Glutamatergic neuron (in vitro differentiated cells): ENCODE data around the gene FAM219B. TPM values are rescaled to one million over a fixed set of nuclear protein-coding genes. Genes with fewer than 3 reads are reported as not detected.

Source experiments
- DNase-seq: peaks from one replicate; pipeline ENCODE4 v3.0.0; 2022
- H3K27ac Mint-ChIP-seq: one replicate; pipeline ENCODE4 v1.8.0; 2020; ENCODE audit warnings: mild to moderate bottlenecking, mixed read lengths, inconsistent platforms; ENCODE audit not compliant: unreplicated experiment
- H3K27me3 Mint-ChIP-seq: one replicate; pipeline ENCODE4 v1.8.0; 2020; ENCODE audit warnings: mild to moderate bottlenecking, moderate library complexity, mixed read lengths, inconsistent platforms; ENCODE audit not compliant: unreplicated experiment
- H3K36me3 Mint-ChIP-seq: one replicate; pipeline ENCODE4 v1.8.0; 2020; ENCODE audit warnings: mild to moderate bottlenecking, mixed read lengths, inconsistent platforms; ENCODE audit not compliant: unreplicated experiment
- H3K4me1 Mint-ChIP-seq: one replicate; pipeline ENCODE4 v1.8.0; 2020; ENCODE audit warnings: mild to moderate bottlenecking, low read depth, mixed read lengths, inconsistent platforms; ENCODE audit not compliant: unreplicated experiment
- H3K4me3 Mint-ChIP-seq: one replicate; pipeline ENCODE4 v1.8.0; 2020; ENCODE audit warnings: mild to moderate bottlenecking, mixed read lengths, inconsistent platforms; ENCODE audit not compliant: unreplicated experiment
- H3K9me3 Mint-ChIP-seq: one replicate; pipeline ENCODE4 v1.8.0; 2020; ENCODE audit warnings: mild to moderate bottlenecking, moderate library complexity, mixed read lengths, inconsistent platforms; ENCODE audit not compliant: unreplicated experiment
- long read RNA-seq: library from polyadenylated mRNA; unstranded; transcript quantifications from one replicate; pipeline ENCODE4 v2.0.0, GENCODE V29; 2020; ENCODE audit not compliant: unreplicated experiment
- total RNA-seq: library from RNA; stranded (reverse); fragmentation: NEBNext Ultra II Directional; extraction: Animal tissue kit (Norgen Biotek cat#: 25700); gene quantifications from one replicate; pipeline ENCODE4 v1.2.1, GENCODE V29; 2021; ENCODE audit not compliant: unreplicated experiment
- TF ChIP-seq, protein P1 (sequence below): fragments of 200-600 bp; sonication (generic); IDR thresholded peaks from one replicate; pipeline ENCODE4 v1.5.0; 2021; ENCODE audit not compliant: partially characterized antibody, unreplicated experiment

FAM219B gene
- 171 TPM for total RNA-seq
- long read RNA-seq, transcript FAM219B-217 (4 exons, 3,219 nt): minor isoform, 8 of 44 reads
- long read RNA-seq, transcript FAM219B-201 (5 exons, 3,550 nt): major isoform, 12 of 44 reads
- long read RNA-seq, partial matches to known transcripts: 1 of 44 reads
- long read RNA-seq, other reads (novel, unspliced or antisense): 20 of 44 reads

DNA sequence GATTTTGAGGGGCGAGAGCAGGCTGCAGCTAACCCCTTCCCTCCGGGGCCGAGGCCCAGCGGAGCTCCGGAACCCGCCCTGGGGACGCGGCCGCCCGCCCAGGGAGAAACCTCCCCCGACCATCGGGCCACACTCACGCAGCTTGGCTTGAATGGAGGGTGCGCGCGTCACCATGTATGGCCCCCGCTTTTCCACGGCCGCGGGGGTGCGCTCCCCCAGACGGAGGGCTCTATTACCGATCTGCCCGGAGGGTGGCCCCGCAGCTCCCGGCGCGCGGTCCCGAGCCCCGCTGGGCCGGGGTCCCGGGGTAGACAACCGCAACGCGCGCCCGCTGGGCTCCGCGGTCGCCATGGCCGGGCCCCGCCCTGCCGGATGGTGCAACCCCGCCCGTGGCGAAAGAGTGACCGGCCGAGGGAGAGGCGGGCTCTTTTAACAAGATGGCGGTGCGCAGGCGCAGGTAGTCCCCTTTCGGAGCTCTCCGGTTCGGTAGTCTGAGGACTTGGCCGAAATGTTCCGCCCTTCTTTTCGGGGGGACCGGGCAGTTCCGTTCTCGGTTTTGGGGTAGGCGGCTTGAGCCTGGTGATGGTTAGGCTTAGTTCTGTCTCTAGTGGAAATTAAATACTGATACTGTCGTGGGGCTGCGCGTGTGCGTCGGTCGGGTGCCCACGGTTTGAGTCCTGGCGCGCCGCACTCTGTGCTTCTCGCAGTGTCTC lies at the start of gene FAM219B:
TSS of gene FAM219B (minus strand) at position 402 of the 713 bp plus-strand sequence. CDS start at position 351, 51 bp downstream.
- Mint-ChIP-seq H3K27ac (peak within 1 kb of the TSS; percentile 96), H3K4me3 (peak within 1 kb of the TSS; percentile 99), H3K36me3 (no peaks in the 10 kb centered on the region), H3K27me3 (peaks cover 3% of the 10 kb centered on the region), H3K4me1 (peaks cover 17% of the 10 kb centered on the region), H3K9me3 (peaks cover 14% of the 10 kb centered on the region)
- peak; percentile 94 for DNase-seq
- TF ChIP-seq, protein P1, sequence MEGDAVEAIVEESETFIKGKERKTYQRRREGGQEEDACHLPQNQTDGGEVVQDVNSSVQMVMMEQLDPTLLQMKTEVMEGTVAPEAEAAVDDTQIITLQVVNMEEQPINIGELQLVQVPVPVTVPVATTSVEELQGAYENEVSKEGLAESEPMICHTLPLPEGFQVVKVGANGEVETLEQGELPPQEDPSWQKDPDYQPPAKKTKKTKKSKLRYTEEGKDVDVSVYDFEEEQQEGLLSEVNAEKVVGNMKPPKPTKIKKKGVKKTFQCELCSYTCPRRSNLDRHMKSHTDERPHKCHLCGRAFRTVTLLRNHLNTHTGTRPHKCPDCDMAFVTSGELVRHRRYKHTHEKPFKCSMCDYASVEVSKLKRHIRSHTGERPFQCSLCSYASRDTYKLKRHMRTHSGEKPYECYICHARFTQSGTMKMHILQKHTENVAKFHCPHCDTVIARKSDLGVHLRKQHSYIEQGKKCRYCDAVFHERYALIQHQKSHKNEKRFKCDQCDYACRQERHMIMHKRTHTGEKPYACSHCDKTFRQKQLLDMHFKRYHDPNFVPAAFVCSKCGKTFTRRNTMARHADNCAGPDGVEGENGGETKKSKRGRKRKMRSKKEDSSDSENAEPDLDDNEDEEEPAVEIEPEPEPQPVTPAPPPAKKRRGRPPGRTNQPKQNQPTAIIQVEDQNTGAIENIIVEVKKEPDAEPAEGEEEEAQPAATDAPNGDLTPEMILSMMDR: no peak

- H3K36me3 Mint-ChIP-seq: no peaks in the 10 kb centered on the region
- H3K4me3 Mint-ChIP-seq: peak overlapping the region; percentile 55
- H3K27me3 Mint-ChIP-seq: peaks cover 18% of the 10 kb centered on the region
- H3K27ac Mint-ChIP-seq: no peak overlapping the region
- peaks cover 2% of the 10 kb centered on the region for H3K9me3 Mint-ChIP-seq
- DNase-seq: peak; percentile 83
- TF ChIP-seq, protein P1: peak; percentile 40
- H3K4me1 Mint-ChIP-seq: peaks cover 11% of the 10 kb centered on the region
These were observed 49.4 kb upstream of the FAM219B start for GRCh38 chr15:74955796-74956647.

DNA sequence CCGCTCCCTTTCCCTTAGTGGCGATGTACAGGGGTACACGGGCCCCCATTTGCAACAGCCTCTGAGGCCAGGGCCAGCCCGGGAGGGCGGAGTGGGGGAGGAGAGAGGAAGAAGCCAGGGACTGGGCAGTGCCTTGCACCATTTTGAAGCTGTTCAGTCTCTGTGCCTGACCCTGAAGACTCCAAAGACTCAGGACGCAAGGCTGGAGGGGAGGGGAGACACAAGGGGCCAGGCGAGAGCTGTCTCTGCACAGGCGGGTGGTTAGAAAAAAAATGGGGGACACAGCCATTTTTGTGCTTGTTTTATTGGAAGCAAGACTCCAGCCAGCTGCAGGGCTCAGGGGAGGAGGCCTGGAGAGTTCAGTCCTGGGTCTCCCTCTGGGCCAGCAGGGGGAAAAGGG lies 48.4 kb upstream of the FAM219B start:
- no peaks in the 10 kb centered on the region for H3K36me3 Mint-ChIP-seq
- TF ChIP-seq, protein P1: no peak
- peaks cover 16% of the 10 kb centered on the region for H3K27me3 Mint-ChIP-seq
- H3K27ac Mint-ChIP-seq: no peak overlapping the region
- peaks cover 18% of the 10 kb centered on the region for H3K4me1 Mint-ChIP-seq
- H3K9me3 Mint-ChIP-seq: peaks cover 2% of the 10 kb centered on the region
- no peak for DNase-seq
- H3K4me3 Mint-ChIP-seq: peak overlapping the region; percentile 55

- peaks cover 3% of the 10 kb centered on the region for H3K9me3 Mint-ChIP-seq
- peak overlapping the region; percentile 11 for H3K4me3 Mint-ChIP-seq
- DNase-seq: no peak
- H3K36me3 Mint-ChIP-seq: no peaks in the 10 kb centered on the region
- TF ChIP-seq, protein P1: no peak
- peaks cover 16% of the 10 kb centered on the region for H3K27me3 Mint-ChIP-seq
- no peak overlapping the region for H3K27ac Mint-ChIP-seq
- H3K4me1 Mint-ChIP-seq: peaks cover 18% of the 10 kb centered on the region
These were observed 47.9 kb upstream of the FAM219B start for GRCh38 chr15:74954515-74954914.
